NCI-H69 (cell line): ENCODE data around the gene CLK4.
"Not testable (repeated sequence)": the region's sequence is repeated elsewhere in the genome, so short reads cannot be mapped to it uniquely, and the experiment has no call there.

Experiments used
- DNase-seq: peaks from one replicate; lab custom pipeline; 2025; lab: John Stamatoyannopoulos, UW

Gene CLK4

DNA sequence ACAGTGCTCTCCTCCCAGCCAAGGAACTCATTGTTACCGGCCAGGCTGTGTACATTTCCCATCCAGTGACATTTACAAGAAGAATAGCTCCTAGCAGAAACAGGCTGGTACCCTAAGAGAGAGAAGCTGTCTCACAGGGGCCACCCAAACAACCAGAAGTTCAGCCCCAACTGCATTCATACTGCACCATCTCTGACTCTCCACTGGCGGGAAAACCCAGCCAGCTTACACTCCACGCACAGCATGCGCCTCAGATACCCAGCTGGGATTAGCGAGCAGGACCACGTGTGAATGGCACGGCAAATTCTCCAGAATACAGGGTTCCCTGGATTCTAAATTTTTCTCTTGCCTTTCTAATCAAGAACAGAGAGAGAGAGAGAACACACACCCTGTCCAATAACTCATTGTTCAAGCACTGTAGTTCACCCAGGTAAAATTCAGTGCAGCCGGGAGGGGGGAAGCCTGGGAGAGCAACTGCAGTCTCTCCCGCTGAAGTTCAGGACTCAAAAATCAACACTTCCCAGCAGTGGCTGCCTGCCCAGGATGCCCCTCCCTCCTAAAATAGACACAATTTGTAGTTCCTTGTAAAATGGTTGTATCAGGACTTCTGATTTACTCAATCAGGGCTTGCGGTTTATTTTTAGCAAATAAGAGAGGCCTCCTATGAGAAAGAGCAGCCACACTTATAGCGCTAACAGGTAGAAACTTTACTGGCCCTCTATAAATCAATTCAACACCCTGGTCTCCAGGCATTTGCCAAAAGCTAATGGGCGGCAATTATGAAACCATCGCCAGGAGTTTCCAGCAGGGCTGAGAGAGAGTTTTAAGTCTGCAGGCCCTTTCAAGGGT is 38.9 kb downstream of the CLK4 start:
- DNase-seq = peak; percentile 77

DNA sequence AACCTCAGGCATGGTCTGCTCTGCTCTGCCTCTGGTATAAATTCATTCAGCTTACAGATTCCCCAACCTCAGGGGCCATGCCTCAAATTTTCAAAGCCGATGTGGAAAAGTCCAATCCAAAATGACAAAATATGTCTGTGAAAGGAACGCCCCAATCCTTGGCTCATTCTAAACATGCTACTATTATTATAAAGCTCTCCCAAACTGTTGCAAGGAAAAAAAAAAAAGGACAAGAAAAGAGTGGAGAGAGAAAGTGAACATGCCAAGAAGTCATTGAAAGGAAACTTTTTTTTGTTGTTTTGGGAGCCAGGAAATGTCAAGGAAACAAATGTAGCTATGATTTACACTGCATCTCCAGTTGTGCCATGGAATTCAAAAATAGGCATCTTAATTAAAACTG is 40.5 kb downstream of the CLK4 start:
- DNase-seq = no peak

DNA sequence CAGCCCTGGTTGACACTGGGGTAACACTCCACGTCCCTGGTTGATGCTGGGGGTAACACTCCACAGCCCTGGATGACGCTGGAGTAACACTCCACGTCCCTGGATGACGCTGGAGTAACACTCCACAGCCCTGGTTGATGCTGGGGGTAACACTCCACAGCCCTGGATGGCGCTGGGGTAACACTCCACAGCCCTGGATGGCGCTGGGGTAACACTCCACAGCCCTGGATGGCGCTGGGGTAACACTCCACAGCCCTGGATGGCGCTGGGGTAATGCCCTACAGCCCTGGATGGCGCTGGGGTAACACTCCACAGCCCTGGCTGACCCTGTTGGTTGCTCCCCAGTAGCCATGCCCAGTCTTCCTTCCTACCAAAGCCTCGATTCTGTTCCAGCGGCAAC is 41.4 kb downstream of the CLK4 start:
- not testable (repeated sequence) for DNase-seq

DNA sequence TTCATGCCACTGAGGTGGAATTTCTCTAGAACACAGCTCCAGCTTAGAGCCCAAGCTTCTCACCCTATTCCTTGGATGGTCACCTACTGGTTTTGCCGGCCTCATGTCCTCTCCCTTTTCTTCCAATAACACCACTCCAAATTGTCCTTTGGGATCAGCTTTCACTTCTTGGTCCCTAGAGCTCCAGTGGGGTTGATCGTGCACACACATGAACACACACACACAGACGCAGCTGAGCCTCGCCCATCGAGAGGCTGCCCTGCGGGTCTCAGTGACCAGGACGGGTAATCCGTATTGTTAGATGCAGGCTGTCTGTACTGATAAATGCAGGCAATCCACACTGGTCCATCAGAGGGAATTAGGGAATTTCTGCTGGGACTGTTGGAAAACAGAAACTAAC is 43.6 kb downstream of the CLK4 start:
- DNase-seq = no peak

DNA sequence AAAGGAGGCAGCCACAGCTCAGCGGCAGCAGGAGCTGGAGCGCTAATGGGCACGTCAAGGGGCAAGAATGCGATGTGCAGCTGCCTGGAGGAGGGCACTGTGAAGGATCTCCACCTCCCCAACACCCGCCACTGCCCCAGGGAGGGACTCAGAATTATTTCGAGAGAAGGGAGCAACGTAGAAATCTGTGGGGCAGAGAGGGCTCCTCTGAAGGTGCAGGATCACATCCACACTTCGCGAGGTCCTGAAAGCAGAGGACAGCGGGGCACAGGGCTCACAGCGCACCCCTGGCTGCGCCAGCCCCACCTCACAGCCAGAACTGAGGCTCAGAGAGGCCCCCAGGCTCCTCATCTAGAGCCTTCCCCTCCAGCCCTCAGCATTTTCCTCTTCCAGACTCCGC is 44.6 kb downstream of the CLK4 start:
- no peak for DNase-seq

DNA sequence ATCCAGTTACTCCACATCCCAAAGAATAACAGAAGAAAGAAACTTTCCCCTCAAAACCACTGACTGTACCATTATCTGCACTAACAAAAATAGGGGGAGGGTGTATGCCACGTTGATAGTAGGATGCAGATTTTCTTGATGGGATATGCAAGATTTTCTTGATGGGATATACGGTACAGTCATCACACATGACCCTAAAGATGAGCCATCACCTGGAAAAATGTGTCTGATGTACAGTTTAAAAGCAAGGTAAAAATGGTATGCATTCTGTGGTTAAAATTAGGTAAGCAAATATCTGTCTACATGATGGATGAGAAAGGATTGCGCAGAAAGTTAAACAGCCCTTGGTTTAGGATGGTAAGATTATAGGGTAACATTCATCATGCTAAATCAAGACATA is 45.2 kb downstream of the CLK4 start:
- DNase-seq = no peak

DNA sequence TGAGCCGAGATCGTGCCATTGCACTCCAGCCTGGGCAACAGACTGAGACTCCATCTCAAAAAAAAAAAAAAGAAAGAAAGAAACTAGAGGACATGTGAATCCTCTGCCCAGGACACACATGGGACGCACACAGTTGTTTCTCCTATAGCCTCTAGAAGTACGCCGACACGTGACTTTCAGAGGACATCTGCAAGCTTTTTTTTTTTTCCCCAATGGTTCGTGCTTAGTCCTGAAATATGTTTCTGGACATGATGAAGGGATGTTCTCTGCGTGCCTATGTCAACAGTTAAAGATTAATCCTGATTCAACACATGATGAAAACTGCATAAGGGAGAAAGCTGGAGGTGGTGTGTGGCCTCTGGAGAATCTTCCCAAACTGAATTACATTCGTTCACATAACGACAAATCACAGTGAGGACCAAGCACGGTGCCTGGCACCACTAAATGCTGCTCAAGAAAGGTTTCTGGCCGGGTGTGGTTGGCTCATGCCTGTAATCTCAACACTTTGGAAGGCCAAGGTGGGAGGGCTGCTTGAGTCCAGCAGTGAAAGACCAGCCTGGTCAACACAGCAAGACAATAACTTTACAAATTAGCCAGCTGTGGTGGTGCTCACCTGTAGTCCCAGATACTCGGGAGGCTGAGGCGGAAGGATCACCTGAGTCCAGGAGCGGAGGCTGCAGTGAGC is 46.4 kb downstream of the CLK4 start:
- no peak for DNase-seq

DNA sequence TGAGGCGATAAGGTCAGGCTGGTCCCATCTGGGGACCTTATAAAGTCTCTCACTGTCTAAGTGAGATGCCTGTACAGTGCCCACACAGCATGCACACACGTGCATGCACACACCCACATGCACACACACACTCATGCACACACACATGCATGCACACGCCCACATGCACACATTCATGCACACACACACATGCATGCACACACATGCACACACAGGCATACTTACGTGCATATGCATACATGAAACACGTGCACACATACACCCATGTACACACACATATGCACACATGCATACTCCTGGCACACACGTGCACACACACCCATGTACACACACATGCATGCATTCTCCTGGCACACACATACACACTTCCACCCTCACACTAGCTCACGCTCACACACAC is 48.9 kb downstream of the CLK4 start:
- DNase-seq = no peak

DNA sequence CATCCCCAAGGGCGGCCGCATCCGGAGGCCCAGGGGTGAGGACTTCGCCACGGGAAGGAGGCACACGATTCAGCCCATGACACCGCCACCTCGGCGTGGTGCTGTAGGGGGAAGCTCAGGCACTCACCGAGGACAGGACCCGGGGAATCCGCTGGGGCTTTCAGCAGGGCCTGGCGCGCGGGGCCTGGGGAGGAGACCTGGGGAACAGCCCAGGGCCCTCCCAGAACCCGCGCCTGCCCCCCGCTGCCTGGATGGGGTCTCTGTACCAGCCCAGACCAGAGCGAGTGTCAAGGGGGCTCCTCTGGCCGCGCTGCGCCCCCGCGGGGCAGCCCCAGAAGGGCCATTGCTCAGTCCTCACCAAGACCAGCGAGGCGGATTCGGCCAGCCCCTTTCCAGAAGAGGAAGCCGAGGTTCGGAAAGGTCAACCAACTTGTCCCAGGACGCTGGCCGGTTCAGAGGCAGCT is 49.4 kb downstream of the CLK4 start:
- no peak for DNase-seq

DNA sequence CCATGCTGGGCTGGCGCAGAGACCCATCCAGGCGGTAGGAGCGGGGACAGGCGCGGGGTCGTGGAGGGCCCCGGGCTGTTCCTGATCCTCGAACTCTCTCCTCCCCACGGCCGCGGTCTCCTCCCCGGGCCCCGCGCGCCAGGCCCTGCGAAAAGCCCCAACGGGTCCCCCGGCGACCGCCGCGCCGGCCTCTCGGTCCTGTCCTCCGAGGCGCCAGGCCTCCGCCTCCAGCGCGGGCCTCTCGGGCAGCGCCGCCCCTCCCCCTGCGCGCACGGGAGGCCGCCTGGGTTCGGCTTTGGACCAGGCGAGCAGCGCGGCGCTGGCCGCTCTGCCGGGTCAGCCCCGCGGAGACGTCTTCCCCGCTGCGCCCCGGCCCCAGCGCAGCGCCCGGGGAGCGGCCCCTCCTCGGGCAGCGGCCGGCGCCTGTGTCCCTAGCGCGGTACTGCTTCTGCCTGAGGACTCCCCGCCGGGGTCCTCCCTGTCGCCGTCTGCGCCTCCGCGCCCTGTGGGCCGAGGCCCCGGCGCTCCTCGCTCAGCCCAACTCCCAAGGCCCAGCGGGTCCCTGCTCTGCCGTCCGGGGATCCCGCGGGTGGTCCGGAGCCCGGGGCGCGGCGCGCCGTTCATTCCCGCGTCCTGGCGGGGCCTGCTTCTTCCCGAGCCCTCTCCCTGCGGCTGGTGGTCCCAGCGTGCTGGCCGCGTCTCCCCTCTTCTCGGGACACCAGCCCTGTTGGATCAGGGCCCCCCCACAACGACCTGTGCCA is 50.1 kb downstream of the CLK4 start:
- peak; percentile 16 for DNase-seq

DNA sequence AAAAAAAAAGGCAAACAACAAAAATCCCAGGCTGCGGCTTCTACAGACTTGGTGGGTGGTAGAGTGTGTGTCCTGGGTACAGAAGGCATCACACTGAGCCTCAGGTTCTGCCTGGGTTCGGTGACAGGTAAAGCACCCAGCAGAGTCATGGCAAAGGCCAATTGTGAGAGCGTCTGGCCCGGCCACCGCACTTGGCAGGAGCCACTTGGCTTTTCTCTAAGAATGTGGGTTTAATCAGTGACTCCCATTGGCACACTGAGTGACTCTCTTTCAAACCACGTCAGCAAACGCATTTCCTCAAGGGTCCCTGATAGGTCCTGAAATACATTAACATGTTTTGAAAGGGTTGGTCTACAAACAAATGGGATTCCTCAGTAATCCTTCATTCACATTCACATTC is 53.6 kb downstream of the CLK4 start:
- no peak for DNase-seq

DNA sequence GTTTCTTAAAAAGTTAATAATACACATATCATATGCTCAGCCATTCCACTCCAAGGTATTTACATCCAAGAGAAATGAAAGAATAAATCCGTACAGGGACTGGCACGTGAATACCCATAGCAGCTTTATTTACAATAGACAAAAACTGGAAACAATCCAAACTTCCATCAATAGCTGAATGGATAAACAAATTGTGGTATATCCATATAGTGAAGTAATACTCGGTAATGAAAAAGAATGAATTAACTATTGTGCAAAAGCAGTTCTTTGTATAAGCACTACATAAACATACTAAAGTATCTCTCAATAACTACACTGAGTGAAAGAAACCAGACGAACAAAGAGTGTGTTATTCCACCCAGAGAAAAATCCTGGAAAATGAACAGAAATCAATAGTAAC is 54.2 kb downstream of the CLK4 start:
- DNase-seq = no peak

DNA sequence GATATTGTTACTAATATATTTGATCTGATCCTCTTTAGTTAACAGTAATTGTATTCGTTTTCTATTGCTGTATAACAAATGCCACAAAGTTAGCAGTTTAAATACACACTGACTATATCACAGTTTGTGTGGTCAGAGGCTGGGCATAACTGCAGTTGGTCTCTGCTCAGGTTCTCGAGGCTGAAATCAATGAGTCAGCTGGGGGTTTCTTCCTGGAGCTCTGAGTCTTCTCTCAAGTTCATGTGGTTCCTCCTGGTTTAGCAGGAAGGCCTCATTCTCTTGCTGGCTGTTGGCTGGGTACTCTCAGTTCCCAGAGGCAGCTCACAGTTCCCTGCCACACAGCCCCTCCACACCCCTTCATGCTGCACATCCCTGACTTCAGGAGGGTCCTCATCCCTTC is 57.4 kb downstream of the CLK4 start:
- no peak for DNase-seq

DNA sequence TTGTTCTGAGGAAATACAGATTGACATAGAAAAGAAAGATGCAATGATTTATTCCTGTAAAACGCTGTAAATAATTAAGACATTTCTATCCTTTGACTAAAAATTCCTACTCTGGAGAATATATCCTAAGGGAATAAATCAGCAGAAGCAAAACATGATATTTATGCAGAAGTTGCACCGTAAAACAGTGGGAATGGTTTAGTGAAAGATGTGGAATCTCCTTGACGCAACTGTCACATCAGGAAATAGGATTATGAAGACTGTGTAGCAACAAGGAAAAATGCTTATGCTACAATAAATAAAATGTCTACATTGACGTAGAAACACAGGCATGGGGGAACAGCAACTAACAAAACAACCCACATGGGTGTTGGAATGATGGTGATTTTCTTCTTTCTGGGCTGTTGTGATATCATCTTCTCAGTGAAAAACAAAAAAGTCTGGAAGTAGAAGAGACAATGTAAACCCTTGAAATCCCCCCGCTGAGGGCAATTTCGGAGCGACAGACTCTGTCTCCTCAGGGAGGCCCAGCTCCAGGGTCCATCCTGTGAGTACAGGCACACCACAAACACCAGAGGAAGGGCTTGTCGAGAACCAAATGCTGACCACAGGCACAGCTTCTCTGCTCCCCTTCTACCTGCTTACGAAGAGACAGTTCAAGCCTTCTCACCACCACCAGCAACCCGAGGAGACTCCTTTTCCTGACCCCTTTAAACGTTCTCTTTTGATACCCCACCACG is 61.9 kb downstream of the CLK4 start:
- DNase-seq = no peak

DNA sequence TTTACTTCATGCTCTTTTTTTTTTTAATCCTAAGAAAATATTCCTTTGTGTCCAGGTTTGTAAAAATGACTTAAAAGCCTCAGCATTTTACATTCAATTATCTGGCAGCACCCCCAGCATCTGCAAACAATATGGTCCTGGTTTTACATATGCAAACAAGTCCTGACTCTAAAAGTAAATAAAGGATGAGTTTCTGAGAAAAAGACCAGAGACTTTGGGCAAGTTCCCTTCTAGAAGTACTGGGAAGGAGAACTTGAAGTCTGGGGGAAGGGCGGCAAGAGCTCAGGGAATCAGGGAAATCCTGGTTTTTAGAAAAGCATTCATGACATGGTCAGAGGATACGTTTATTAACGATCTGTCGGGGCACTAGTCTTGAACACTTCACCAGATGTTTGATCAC is 62.5 kb downstream of the CLK4 start:
- no peak for DNase-seq

DNA sequence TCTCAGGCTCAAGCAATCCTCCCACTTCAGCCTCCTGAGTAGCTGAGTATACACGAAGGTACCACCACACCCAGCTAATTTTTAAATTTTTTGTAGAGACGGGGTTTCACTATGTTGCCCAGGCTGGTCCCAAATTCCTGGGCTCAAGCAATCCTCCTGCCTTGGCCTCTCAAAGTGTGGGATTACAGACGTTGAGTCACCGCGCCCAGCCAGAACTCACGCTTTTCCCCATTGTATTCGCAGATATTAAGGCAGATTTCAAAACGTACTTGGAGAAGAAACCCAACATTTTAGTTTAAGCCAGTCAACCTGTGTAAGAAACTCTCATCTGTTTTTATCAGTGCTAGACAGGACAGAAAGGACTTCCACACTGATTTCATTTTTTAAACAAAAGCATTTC is 63.2 kb downstream of the CLK4 start:
- DNase-seq = no peak

DNA sequence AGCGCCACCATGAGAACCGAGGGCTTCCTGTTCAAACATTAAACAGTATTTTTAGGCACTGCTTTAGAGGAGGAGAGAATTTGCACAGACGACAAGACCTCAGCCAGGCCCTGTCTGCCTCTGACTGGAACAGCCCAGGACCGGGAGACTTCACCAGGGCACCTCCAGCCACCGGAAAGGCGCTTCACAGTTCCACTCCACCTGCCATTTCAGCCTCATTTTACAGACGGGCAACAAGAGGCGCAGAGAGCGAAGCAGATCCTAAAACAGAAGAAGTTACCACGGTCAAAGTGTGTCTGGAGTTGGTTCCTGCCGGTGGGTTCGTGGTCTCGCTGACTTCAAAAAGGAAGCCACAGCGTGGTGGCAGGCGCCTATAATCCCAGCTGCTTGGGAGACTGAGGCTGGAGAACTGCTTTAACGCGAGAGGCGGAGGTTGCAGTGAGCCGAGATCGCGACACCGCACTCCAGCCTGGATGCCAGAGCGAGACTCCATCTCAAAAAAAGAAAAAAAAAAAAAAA is 65.0 kb downstream of the CLK4 start:
- DNase-seq = no peak

DNA sequence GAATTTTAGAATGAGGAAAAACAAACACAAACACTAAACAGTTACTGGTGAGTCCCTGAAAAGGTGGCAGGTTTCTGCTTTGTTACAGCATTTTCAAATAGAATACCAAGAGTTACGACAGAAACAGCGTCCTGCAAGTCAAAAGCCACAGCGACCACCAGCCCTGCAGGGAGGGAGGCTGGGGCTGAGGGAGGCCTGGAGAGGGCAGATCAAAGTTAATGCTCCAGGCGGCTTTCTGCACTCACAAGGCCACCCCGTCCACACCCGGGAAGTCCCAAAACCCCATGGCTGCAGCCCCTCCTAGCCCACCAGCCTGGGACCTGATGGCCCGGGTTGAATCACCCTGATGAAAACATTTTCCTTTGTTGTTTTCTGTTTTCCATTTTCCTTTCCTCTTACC is 65.9 kb downstream of the CLK4 start:
- no peak for DNase-seq

DNA sequence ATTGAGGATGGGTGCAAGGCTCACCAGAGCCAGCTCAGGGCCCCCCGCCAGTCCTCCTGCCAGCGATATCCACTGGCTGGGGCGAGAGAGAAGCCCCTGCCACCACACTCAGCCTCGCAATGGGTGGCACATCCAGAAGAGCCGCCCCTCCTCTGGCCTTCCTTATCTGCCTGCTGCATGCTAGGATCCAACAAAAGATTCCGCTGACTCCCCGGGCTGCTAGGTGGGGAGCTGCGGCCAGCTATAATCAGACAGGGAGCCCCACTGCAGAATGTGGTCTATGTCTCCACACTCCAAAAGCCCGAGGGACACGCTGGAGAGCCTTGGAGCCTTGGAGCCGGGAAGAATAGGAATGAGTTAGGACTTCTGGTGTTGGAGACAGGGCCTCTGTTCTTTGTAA is 69.4 kb downstream of the CLK4 start:
- no peak for DNase-seq

DNA sequence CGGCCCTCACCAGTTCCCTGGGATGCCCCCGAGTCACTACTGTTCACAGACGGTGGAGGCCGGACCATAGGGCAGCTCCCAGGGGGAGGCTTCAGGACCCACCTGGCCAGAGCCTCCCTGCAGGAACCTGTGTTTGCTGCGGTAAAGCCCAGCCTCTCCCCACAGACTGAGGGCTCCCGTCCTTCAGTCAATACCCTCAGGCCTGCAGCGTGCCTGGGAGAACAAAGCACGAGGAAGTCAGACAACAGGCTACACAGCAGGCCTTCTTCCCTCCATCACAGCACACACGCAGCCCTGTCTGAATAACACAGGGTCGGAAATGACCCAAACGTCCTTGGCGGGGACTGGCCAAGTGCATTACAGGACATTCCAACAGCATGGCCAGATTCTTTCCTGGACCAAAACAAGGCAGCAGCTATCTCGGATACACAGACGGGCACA is 71.1 kb downstream of the CLK4 start:
- DNase-seq = peak; percentile 69

DNA sequence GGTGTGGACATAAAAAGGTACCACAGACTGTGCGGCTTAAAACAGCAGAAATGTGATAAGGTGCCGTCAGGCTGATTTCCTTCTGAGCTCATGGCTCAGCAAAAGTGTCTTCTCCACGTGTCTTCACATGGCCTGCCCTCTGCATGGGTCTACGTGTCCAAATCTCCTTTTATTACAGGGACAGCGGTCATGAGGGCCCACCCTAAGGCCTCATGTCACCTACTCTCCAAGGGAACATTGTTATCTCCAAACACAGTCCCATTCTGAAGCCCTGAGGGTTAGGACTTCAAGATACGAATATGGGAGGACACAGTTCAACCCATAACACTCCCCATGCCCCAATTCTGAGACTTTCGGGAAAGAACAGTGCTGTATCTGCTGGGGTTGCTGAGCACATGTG is 71.8 kb downstream of the CLK4 start:
- DNase-seq = no peak

DNA sequence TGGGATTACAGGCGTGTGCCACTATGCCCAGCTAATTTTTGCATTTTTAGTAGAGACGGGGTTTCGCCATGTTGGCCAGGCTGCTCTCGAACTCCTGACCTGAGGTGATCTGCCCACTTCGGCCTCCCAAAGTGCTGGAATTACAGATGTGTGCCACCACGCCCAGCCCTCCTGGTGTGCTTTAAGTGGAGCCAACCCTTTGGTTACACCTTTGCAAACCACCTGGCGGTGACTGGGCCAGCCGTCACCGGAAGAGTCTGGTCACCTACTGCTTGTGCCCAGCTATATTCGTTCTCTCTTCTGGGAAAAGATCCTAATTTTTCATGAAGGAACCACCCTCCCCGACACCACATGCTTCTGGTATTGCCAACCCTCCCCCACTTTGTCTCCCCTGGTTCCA is 72.5 kb downstream of the CLK4 start:
- no peak for DNase-seq
